PFSK-1 (cell line): ENCODE data around the gene SELENBP1.

Experiments
- FOXP2 ChIP-seq: optimal IDR thresholded peaks from 2 replicates; pipeline ENCODE3; 2011; ENCODE audit warnings: borderline replicate concordance, control low read depth, inconsistent platforms; ENCODE audit not compliant: insufficient read depth; ENCODE audit errors: extremely low read length, extremely low read depth
- POLR2AphosphoS5 ChIP-seq: IDR thresholded peaks from 2 replicates; pipeline ENCODE4 v1.6.1; 2012; ENCODE audit warnings: low read depth, mild to moderate bottlenecking, control low read depth, low read length, moderate library complexity
- REST ChIP-seq, 2 experiments: IDR thresholded peaks; 2 replicates each; pipeline versions ENCODE4 v1.6.1 to v1.8.0; 2011 to 2012; ENCODE audit warnings: low read depth in 2 of 2, low read length in 2 of 2, control low read depth in 1 of 2, inconsistent platforms in 1 of 2, mild to moderate bottlenecking in 1 of 2, moderate library complexity in 1 of 2; ENCODE audit not compliant: insufficient read depth in 1 of 2
- SIN3A ChIP-seq: IDR thresholded peaks from 2 replicates; pipeline ENCODE4 v1.6.1; 2012; ENCODE audit warnings: mild to moderate bottlenecking, low read length, moderate library complexity, borderline replicate concordance; ENCODE audit not compliant: insufficient read depth
- TAF1 ChIP-seq: IDR thresholded peaks from 2 replicates; pipeline ENCODE4 v1.6.1; 2012; ENCODE audit warnings: low read length, control low read depth, borderline replicate concordance; ENCODE audit not compliant: insufficient read depth

SELENBP1 gene

GRCh38 chr1:151347523-151348246, 24.8 kb downstream of the SELENBP1 start:
- no peak for TF ChIP-seq REST (IDR thresholded peaks at IDR 0.05; ENCODE audit: insufficient read depth in 1 of 2, low read depth in 2 of 2, low read length in 2 of 2)
- TF ChIP-seq SIN3A, result no peak
- TF ChIP-seq FOXP2, result no peak
- no peak for TF ChIP-seq TAF1
- no peak for TF ChIP-seq POLR2AphosphoS5

GRCh38 chr1:151346769-151347522, 25.6 kb downstream of the SELENBP1 start, which contains the start of gene RFX5:
Gene RFX5 (minus strand): TSS chr1:151347252. CDS start chr1:151346320, 932 bp downstream.
- TF ChIP-seq REST (IDR thresholded peaks at IDR 0.05; ENCODE audit: insufficient read depth in 1 of 2, low read depth in 2 of 2, low read length in 2 of 2) (no peak; a peak in 1 of 4 replicates), SIN3A (peak; percentile 64; the same call in 1 of the 2 replicates), FOXP2 (peak; percentile 55), POLR2AphosphoS5 (0 out of 2 replicates have a peak, but pooled peaks have one; percentile 12), TAF1 (peak; percentile 44; the same call in 1 of the 2 replicates)

DNA sequence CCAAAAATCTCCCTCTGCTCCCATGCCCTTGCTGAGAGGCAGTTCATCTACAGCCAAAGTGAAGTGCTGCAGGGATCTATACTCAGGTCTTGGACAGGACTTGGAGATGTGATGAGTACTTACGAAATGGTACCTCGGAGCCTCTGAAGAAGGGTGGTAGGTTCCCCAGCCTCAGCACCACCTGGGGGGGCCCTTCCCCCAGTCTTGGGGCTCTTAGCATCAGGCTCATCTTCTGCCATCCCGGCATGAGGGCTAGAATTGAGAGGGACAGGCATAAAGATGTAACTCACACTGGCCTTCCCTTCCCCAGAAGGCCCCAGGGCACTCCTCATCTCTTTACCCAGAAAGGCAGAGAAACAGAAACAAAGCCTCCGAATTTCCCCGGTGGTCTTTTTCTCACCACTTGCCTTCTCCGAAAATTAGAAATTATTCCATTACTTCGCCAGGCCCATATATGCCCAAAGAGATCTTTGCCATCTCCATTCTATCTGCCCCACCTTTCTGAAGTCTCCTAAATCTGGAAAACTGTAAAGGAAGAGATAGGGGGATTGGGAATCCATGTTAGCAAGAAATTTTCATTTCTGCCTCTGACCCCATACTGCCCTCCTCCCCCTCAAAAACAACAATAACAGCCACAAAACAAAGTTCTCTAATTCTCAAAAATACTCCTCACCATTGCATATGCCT, 26.3 kb downstream of the SELENBP1 start:
- TF ChIP-seq TAF1 (no peak), SIN3A (no peak), REST (IDR thresholded peaks at IDR 0.05; ENCODE audit: insufficient read depth in 1 of 2, low read depth in 2 of 2, low read length in 2 of 2) (no peak), FOXP2 (no peak), POLR2AphosphoS5 (no peak)

DNA sequence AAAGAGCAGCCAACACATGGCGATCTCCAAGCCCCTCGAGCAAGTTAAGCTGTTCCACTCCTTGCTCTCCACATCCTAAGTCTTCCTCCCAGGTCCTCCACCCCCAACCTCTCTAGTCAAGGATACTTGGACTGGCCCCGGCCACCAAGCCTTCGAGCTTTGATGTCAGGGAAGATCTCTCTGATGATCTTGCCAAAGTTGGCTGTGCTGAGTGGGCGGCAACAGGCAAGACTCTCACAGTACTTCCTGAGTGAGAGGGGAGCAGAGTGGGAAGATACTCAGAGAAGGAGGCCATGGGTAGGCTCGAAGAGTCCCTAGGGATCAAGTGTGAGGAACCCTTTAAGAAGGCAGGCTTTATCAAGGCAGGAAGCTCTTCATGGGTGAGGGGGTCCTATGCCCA, 28.2 kb downstream of the SELENBP1 start:
- TF ChIP-seq FOXP2, result no peak
- TF ChIP-seq POLR2AphosphoS5, result no peak
- no peak for TF ChIP-seq REST (IDR thresholded peaks at IDR 0.05; ENCODE audit: insufficient read depth in 1 of 2, low read depth in 2 of 2, low read length in 2 of 2)
- no peak for TF ChIP-seq SIN3A
- no peak for TF ChIP-seq TAF1
